ENCODE data around the gene TMEM151B. TPM values are rescaled to one million over a fixed set of nuclear protein-coding genes. Genes with fewer than 3 reads are reported as not detected.
A peak's percentile ranks its signal among the peaks of the same experiment; 100 is the strongest.

TMEM151B gene
- total RNA-seq = under 1 TPM in 2 of 4 donors, not detected in 2; 0.10 to 0.15 TPM

- TF ChIP-seq POLR2A (IDR thresholded peaks at IDR 0.05) (no peak), CTCF (IDR thresholded peaks at IDR 0.05) (no peak), POLR2AphosphoS5 (IDR thresholded peaks at IDR 0.05) (no peak), EP300 (IDR thresholded peaks at IDR 0.05) (no peak)
- DNase-seq (ENCODE audit: low spot score in 2 of 2) = no peak
- H3K4me1 ChIP-seq = peaks cover 11% of the 10 kb centered on the region
- H3K9me3 ChIP-seq = no peaks in the 10 kb centered on the region
- H3K4me3 ChIP-seq = peak within 1 kb of the TSS; percentile 51
- H3K27ac ChIP-seq = no peak within 1 kb of the TSS
- 54% methylated on average over 9 of the region's 29 CpGs for WGBS
- peaks cover 44% of the 10 kb centered on the region for H3K27me3 ChIP-seq
- no peaks in the 10 kb centered on the region for H3K36me3 ChIP-seq
Measured at GRCh38 chr6:44269921-44270525, at the start of gene TMEM151B. Gene TMEM151B (plus strand): TSS chr6:44270450. CDS start chr6:44270743, 293 bp downstream.

- 70% methylated on average over 4 of the region's 4 CpGs for WGBS
- peaks cover 93% of the 10 kb centered on the region for H3K4me1 ChIP-seq
- no peaks in the 10 kb centered on the region for H3K36me3 ChIP-seq
Measured at GRCh38 chr6:44220913-44221290, 49.3 kb upstream of the TMEM151B start.

GRCh38 chr6:44221291-44221960, 48.8 kb upstream of the TMEM151B start:
- Histone ChIP-seq H3K27me3 (no peaks in the 10 kb centered on the region), H3K4me3 (peak overlapping the region; percentile 81), H3K27ac (peak overlapping the region; percentile 92), H3K9me3 (no peaks in the 10 kb centered on the region), H3K36me3 (no peaks in the 10 kb centered on the region), H3K4me1 (peaks cover 98% of the 10 kb centered on the region)
- DNase-seq (ENCODE audit: low spot score in 2 of 2) = peak; percentile 96 to 97
- TF ChIP-seq POLR2AphosphoS5 (IDR thresholded peaks at IDR 0.05) (peak in 2 of 3 donors; percentile 92), EP300 (IDR thresholded peaks at IDR 0.05) (no peak), CTCF (IDR thresholded peaks at IDR 0.05) (peak; percentile 75 to 90), POLR2A (IDR thresholded peaks at IDR 0.05) (no peak)
- WGBS = 2% methylated on average over 4 of the region's 4 CpGs

More at GRCh38 chr6:44220913-44221290, 49.3 kb upstream of the TMEM151B start:
- no peak for DNase-seq (ENCODE audit: low spot score in 2 of 2)
- no peak for TF ChIP-seq POLR2AphosphoS5 (IDR thresholded peaks at IDR 0.05)
- TF ChIP-seq POLR2A (IDR thresholded peaks at IDR 0.05) = no peak
- no peak for TF ChIP-seq EP300 (IDR thresholded peaks at IDR 0.05)
- no peak for TF ChIP-seq CTCF (IDR thresholded peaks at IDR 0.05)
- H3K4me3 ChIP-seq = no peak overlapping the region
- peak overlapping the region; percentile 92 for H3K27ac ChIP-seq
- H3K27me3 ChIP-seq = no peaks in the 10 kb centered on the region
- H3K9me3 ChIP-seq = no peaks in the 10 kb centered on the region

- TF ChIP-seq POLR2A (IDR thresholded peaks at IDR 0.05) (no peak), POLR2AphosphoS5 (IDR thresholded peaks at IDR 0.05) (no peak), EP300 (IDR thresholded peaks at IDR 0.05) (no peak), CTCF (IDR thresholded peaks at IDR 0.05) (no peak)
- Histone ChIP-seq H3K4me1 (peaks cover 98% of the 10 kb centered on the region), H3K9me3 (no peaks in the 10 kb centered on the region), H3K27me3 (no peaks in the 10 kb centered on the region), H3K27ac (peak overlapping the region; percentile 92), H3K36me3 (no peaks in the 10 kb centered on the region), H3K4me3 (peak overlapping the region; percentile 81)
- WGBS = 45% methylated on average over 2 of the region's 2 CpGs
- DNase-seq (ENCODE audit: low spot score in 2 of 2) = no peak
Measured at GRCh38 chr6:44221961-44222335, 48.3 kb upstream of the TMEM151B start.
